ENCODE data around the gene SOX6.
A peak's percentile ranks its signal among the peaks of the same experiment; 100 is the strongest.
"Not testable (repeated sequence)": the region's sequence is repeated elsewhere in the genome, so short reads cannot be mapped to it uniquely, and the experiment has no call there.

The SOX6 gene

DNA sequence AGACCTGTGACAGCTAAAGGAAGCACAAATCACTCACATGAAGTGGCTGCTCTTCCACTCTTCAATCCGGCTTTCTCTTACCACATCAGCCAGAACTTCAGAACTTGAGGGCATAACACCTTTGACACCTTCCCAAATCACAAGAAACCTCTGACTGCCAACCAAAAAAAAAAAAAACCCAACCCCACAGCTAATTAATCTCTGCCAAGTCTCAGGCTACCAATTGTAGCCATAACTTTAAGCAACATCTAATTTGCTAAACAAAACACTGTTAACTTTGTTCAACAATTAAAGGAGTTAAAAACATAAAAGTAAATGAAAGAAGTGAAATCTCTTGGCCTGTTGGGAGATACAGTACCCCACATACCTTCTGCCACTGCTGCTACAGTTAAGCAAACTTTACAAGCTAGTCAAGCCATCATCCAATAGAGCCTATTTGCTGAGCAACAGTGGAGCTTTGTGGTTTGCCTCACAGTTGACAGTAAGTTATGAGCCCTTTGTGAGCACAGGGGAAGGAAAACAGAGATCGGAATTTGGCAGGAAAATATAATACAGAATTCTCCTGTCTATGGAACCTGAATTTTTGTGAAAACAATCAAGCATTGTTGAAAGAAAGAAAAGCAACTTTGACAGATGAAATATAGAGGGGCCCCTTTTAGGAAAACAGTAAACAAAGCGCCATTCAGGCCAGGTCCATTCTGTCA lies at the start of gene SOX6:
Gene SOX6, minus strand, starts transcription at position 490 of the 704 bp plus-strand sequence. CDS start 15,298 bp downstream, outside the sequence.
- no peak for DNase-seq (ENCODE audit: low read depth)

- no peak for DNase-seq (ENCODE audit: low read depth)
Observed at GRCh38 chr11:16404781-16405285, 48.5 kb upstream of the SOX6 start.

GRCh38 chr11:16403851-16404250 lies 47.5 kb upstream of the SOX6 start:
- DNase-seq (ENCODE audit: low read depth), result no peak

DNA sequence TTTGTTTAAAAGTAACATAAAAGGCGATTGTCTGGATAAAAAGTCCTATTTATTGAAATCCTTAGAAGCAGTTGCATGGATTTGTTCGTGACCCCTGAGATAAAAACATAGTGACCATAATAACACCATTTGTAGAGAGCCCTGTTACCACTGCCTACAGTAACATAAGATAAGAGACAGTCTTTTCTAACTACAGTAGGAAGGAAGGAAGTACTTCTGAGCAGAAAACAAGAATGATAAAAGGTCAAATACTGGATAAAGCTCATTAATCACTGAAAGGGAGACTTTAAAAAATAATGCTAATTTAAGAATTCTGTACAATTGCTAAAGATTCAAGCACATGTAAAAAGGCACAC lies 47.1 kb upstream of the SOX6 start:
- DNase-seq (ENCODE audit: low read depth), result no peak

GRCh38 chr11:16402654-16403447 lies 46.5 kb upstream of the SOX6 start:
- no peak for DNase-seq (ENCODE audit: low read depth)

DNA sequence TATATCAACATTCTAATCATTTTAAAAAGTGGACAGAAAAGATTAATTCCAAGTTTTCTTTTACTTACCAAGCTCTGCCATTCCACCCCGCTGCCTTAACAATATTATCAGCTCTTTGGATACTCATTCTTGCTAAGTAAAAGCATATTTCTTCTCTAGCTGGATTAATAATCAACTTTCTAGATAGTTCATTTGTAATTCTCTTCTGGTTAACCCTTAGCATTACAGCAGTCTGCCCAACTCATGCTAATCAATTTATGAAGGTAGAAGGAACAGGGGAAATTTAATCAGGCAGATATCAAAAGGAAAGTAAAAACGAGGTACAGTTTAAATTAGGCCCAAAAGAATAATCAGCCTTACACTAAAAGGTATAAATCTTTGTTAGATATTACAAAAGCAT lies 41.0 kb upstream of the SOX6 start:
- DNase-seq (ENCODE audit: low read depth), result no peak

DNA sequence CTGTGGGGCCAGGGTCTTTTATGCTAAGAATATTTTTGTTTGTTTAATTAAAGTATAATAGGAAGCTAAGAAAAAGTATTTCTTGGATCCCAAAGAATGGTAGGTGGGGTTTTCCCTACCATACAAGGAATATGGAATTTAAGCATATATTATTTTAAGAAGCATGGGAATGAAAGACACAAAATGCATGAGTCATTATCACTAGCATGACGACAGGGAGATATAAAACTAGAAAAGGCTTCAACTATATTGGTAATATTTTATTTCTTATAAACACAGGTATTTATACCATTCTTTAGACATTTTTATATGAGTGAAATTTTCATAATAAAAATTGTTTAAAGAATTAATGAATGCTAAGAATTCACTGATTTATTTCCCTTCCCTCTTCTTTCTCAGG lies 39.3 kb upstream of the SOX6 start:
- no peak for DNase-seq (ENCODE audit: low read depth)

- DNase-seq (ENCODE audit: low read depth), result no peak
Observed at GRCh38 chr11:16394947-16395346, 38.6 kb upstream of the SOX6 start.

DNA sequence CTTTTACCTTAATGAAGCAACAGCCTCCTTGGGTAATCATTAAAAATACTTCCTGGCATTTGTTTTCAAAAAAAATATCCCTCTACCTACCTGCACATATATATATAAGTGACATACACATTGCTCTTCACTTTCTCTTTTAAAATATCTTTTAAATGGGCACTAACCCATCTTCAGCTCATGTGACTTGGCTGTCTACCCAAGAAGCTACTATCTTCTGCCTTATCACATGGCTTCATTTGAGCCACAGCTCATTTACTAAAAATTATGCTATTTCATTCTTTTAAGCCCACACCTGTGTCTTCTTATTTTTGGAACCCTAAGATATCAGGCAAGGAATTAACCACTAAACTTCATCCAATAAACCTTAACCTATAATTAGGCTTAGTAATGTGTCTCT lies 37.0 kb upstream of the SOX6 start:
- no peak for DNase-seq (ENCODE audit: low read depth)

GRCh38 chr11:16392616-16393015 lies 36.3 kb upstream of the SOX6 start:
- DNase-seq (ENCODE audit: low read depth), result no peak

- DNase-seq (ENCODE audit: low read depth), result not testable (repeated sequence)
Observed at GRCh38 chr11:16390826-16391225, 34.5 kb upstream of the SOX6 start.

GRCh38 chr11:16385099-16385498 lies 28.8 kb upstream of the SOX6 start:
- no peak for DNase-seq (ENCODE audit: low read depth)

DNA sequence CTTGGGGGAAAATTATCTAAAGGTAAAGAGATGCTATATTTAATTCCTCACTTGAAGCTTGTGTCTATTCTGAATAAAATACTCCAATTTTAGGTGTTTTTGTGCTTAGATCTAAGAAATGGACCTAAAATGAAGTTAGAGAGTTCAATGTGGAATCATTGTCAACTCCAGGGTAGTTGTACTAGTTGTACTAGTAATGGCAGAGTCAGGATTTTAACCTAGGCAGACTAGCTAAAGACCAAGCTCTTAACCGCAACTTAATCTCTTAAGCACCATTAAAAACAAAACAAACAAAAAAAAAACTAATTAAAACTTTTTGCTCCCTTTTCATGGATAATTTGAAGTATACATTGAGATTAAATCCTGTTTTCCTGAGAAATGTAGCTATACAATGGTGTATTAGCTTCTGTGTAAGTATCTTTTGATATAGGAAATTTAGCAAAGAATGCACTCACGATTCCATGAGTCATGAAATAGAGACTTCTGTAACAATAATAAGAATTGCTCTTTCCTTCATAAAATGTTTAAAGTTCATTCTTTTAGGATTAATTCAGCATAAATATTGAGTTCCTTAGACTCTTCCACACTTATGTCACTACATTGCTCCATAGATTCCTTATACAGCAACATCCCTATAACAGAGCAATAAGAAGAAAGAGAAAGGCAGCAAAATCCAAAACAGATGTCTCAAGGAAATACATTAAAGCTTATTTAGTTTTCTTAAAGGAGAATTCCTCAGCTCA lies 26.5 kb upstream of the SOX6 start:
- peak; percentile 2 for DNase-seq (ENCODE audit: low read depth)

GRCh38 chr11:16382186-16382585 lies 25.8 kb upstream of the SOX6 start:
- no peak for DNase-seq (ENCODE audit: low read depth)

- DNase-seq (ENCODE audit: low read depth), result no peak
Observed at GRCh38 chr11:16380941-16381568, 24.7 kb upstream of the SOX6 start.

DNA sequence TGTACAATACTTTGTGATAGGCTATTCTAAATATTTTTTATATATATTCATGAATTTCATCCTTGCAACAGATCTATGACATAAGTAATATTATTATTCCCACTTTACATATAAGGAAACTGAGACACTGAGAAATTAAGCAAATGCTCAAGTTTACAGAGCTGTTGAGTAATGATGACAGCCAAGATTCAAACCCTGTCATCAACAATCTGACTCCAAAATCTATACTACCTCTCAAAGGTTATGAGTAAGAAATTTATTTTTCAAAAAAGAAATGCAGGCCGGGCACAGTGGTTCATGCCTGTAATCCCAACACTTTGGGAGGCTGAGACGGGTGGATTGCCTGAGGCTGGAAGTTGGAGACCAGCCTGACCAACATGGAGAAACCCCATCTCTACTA lies 22.6 kb upstream of the SOX6 start:
- DNase-seq (ENCODE audit: low read depth), result no peak

DNA sequence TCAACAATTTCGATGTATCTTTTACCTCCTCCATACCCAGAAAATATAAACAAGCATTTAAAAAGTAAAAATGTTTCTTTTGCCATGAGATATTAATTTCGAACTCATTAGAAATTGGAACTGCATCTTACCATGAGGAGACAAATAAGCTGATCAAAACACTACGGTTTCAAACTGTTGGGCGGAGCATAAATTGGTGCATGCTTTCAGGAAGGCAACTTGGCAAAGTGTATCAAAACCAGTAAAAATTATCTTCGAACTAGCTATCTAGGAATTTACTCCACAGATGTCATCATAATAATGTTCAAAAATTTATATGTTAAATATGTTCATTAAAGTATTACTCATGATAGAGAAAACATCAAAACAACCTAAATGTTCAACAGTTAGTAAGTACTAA lies 21.4 kb upstream of the SOX6 start:
- DNase-seq (ENCODE audit: low read depth), result no peak

DNA sequence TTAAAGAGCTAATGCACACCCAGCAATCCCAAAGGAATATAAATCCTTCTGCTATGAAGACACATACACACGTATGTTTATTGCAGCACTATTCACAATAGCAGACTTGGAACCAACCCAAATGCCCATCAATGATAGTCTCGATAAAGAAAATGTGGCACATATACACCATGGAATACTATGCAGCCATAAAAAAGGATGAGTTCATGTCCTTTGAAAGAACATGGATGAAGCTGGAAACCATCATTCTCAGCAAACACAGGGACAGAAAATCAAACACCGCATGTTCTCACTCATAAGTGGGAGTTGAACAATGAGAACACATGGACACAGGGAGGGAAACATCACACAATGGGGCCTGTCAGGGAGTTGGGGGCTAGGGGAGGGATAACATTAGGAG lies 19.3 kb upstream of the SOX6 start:
- not testable (repeated sequence) for DNase-seq (ENCODE audit: low read depth)

DNA sequence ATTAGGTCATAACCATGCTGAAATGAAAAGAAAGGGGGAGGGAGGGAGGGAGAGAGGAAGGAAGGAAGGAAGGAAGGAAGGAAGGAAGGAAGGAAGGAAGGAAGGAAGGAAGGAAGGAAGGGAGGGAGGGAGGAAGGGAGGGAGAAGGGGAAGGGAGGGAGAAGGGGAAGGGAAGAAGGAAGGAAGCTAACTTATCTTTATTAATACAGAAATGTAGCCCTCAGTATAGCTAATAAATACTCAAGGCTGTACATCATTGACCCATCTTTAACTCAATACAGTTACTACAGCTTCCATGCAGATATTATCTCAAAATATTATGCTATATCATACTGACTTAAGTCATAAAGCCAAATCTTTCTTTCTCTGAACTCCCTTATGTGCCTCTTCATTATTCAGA lies 17.4 kb upstream of the SOX6 start:
- no peak for DNase-seq (ENCODE audit: low read depth)

DNA sequence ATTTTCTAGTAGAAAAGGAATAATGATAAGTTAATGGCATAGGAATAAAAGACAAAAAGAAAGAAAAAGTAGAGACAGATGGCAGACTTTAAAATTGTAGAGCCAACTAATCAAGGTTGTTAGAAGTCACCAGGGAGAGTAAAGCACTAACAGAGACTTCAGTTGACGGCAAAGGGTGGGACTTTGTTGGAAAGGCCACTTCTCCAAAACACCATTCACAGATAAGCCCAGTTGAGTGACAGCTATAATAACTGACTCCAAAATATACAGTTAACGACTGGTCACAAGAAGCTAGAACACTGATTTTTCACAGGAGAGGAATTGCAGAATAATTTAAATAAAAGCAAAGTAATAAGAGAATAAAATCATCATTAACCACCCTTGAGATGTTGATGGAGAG lies 16.0 kb upstream of the SOX6 start:
- no peak for DNase-seq (ENCODE audit: low read depth)

DNA sequence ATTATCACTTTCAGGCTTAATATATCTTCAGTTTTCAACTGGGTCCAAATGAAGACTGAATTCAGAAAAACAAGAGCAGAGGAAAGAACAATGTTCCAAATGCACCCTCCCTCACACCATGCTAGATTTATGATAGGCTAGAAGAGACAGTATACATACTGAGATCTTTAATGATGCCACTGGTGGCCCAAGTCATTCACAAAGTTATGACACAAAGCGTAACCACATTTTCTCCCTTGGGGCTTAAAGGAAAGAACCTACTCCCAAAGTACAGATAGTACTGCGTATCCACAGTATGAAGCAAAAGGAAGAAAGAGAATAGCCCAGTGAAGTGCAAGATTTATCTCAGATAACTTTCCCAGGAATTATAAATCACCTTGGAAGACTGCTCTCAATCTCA lies 10.9 kb upstream of the SOX6 start:
- no peak for DNase-seq (ENCODE audit: low read depth)

GRCh38 chr11:16365581-16366228 lies 9.4 kb upstream of the SOX6 start:
- no peak for DNase-seq (ENCODE audit: low read depth)
